Measurements from ENCODE around the gene MFSD6.

DNA sequence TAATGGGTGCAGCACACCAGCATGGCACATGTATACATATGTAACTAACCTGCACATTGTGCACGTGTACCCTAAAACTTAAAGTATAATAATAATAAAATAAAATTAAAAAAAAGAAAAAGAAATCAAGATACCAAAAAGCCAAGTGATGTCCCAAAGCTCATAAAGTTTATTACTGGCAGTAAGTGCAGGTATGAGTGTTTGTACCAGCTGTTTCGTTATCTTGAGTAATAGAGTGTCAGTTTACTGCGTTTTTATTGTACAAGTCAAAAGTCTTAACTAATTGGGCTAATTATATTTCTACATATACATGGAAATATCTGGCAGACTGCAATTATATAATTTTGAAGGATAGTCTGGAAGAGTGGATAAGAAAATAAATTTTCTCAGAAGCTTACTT lies 41.8 kb downstream of the MFSD6 start:
- TF ChIP-seq, protein P1, sequence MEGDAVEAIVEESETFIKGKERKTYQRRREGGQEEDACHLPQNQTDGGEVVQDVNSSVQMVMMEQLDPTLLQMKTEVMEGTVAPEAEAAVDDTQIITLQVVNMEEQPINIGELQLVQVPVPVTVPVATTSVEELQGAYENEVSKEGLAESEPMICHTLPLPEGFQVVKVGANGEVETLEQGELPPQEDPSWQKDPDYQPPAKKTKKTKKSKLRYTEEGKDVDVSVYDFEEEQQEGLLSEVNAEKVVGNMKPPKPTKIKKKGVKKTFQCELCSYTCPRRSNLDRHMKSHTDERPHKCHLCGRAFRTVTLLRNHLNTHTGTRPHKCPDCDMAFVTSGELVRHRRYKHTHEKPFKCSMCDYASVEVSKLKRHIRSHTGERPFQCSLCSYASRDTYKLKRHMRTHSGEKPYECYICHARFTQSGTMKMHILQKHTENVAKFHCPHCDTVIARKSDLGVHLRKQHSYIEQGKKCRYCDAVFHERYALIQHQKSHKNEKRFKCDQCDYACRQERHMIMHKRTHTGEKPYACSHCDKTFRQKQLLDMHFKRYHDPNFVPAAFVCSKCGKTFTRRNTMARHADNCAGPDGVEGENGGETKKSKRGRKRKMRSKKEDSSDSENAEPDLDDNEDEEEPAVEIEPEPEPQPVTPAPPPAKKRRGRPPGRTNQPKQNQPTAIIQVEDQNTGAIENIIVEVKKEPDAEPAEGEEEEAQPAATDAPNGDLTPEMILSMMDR (IDR thresholded peaks at IDR 0.05), result no peak
- TF ChIP-seq POLR2A (IDR thresholded peaks at IDR 0.05), result no peak
